Activated T-helper 1 cell treated with Interleukin-2 at 50 U/mL for 16 hours (primary cell): ENCODE results near the gene GNA14.
"Not testable (repeated sequence)": the region's sequence is repeated elsewhere in the genome, so short reads cannot be mapped to it uniquely, and the experiment has no call there.

Source experiments
- DNase-seq: peaks from one replicate; pipeline ENCODE4 v3.0.0-alpha.2; 2020; ENCODE audit warnings: low read depth

Gene GNA14

GRCh38 chr9:77643871-77644270 is 4.3 kb downstream of the GNA14 start:
- DNase-seq: no peak

GRCh38 chr9:77640741-77641580 is 7.2 kb downstream of the GNA14 start:
- DNase-seq: no peak

GRCh38 chr9:77632652-77633051 is 15.5 kb downstream of the GNA14 start:
- DNase-seq: no peak

- DNase-seq: not testable (repeated sequence)
These were observed 19.3 kb downstream of the GNA14 start for GRCh38 chr9:77628864-77629263.

- DNase-seq: no peak
These were observed 31.9 kb downstream of the GNA14 start for GRCh38 chr9:77616191-77616590.

- no peak for DNase-seq
These were observed 33.5 kb downstream of the GNA14 start for GRCh38 chr9:77614645-77615044.

- DNase-seq: no peak
These were observed 41.6 kb downstream of the GNA14 start for GRCh38 chr9:77606526-77606925.

- no peak for DNase-seq
These were observed 42.5 kb downstream of the GNA14 start for GRCh38 chr9:77605449-77606220.

- no peak for DNase-seq
These were observed 43.8 kb downstream of the GNA14 start for GRCh38 chr9:77604316-77604715.

GRCh38 chr9:77602852-77603251 is 45.3 kb downstream of the GNA14 start:
- no peak for DNase-seq

GRCh38 chr9:77601476-77602099 is 46.5 kb downstream of the GNA14 start:
- no peak for DNase-seq

- DNase-seq: no peak
These were observed 47.3 kb downstream of the GNA14 start for GRCh38 chr9:77600810-77601209.

- no peak for DNase-seq
These were observed 48.6 kb downstream of the GNA14 start for GRCh38 chr9:77599492-77599891.

- no peak for DNase-seq
These were observed 49.1 kb downstream of the GNA14 start for GRCh38 chr9:77598991-77599390.

- no peak for DNase-seq
These were observed 49.6 kb downstream of the GNA14 start for GRCh38 chr9:77598524-77598923.

- no peak for DNase-seq
These were observed 51.1 kb downstream of the GNA14 start for GRCh38 chr9:77597057-77597456.

- no peak for DNase-seq
These were observed 52.6 kb downstream of the GNA14 start for GRCh38 chr9:77595426-77596095.

GRCh38 chr9:77594963-77595362 is 53.2 kb downstream of the GNA14 start:
- DNase-seq: no peak

GRCh38 chr9:77593528-77593927 is 54.6 kb downstream of the GNA14 start:
- no peak for DNase-seq

GRCh38 chr9:77592476-77592875 is 55.6 kb downstream of the GNA14 start:
- DNase-seq: no peak

- no peak for DNase-seq
These were observed 58.9 kb downstream of the GNA14 start for GRCh38 chr9:77589046-77589795.
